ENCODE data around the gene DPH6.
"Not testable (repeated sequence)": the region's sequence is repeated elsewhere in the genome, so short reads cannot be mapped to it uniquely, and the experiment has no call there.

The DPH6 gene

GRCh38 chr15:35484231-35484945 lies 61.6 kb downstream of the DPH6 start:
- DNase-seq = no peak

GRCh38 chr15:35481992-35482391 lies 64.0 kb downstream of the DPH6 start:
- no peak for DNase-seq

- DNase-seq = no peak
These were observed 64.9 kb downstream of the DPH6 start for GRCh38 chr15:35481064-35481463.

- DNase-seq = no peak
These were observed 66.5 kb downstream of the DPH6 start for GRCh38 chr15:35479423-35479822.

GRCh38 chr15:35477312-35478262 lies 68.4 kb downstream of the DPH6 start:
- no peak for DNase-seq

- no peak for DNase-seq
These were observed 74.9 kb downstream of the DPH6 start for GRCh38 chr15:35471024-35471423.

GRCh38 chr15:35470441-35470840 lies 75.5 kb downstream of the DPH6 start:
- DNase-seq = no peak

GRCh38 chr15:35466476-35466875 lies 79.5 kb downstream of the DPH6 start:
- DNase-seq = no peak

GRCh38 chr15:35465783-35466182 lies 80.2 kb downstream of the DPH6 start:
- no peak for DNase-seq

GRCh38 chr15:35460616-35461015 lies 85.3 kb downstream of the DPH6 start:
- DNase-seq = no peak

GRCh38 chr15:35458176-35458856 lies 87.6 kb downstream of the DPH6 start:
- DNase-seq = no peak

- no peak for DNase-seq
These were observed 90.8 kb downstream of the DPH6 start for GRCh38 chr15:35455201-35455600.

- DNase-seq = no peak
These were observed 95.5 kb downstream of the DPH6 start for GRCh38 chr15:35450492-35450891.

GRCh38 chr15:35448294-35448693 lies 97.7 kb downstream of the DPH6 start:
- no peak for DNase-seq

GRCh38 chr15:35445891-35446290 lies 100.1 kb downstream of the DPH6 start:
- DNase-seq = no peak

GRCh38 chr15:35444557-35445204 lies 101.3 kb downstream of the DPH6 start:
- peak; percentile 2 for DNase-seq

- no peak for DNase-seq
These were observed 102.6 kb downstream of the DPH6 start for GRCh38 chr15:35443376-35443775.

GRCh38 chr15:35442742-35443141 lies 103.2 kb downstream of the DPH6 start:
- no peak for DNase-seq

- not testable (repeated sequence) for DNase-seq
These were observed 104.7 kb downstream of the DPH6 start for GRCh38 chr15:35441279-35441678.

- DNase-seq = no peak
These were observed 105.7 kb downstream of the DPH6 start for GRCh38 chr15:35440265-35440664.

- no peak for DNase-seq
These were observed 106.7 kb downstream of the DPH6 start for GRCh38 chr15:35439291-35439690.

GRCh38 chr15:35437157-35437556 lies 108.8 kb downstream of the DPH6 start:
- no peak for DNase-seq

GRCh38 chr15:35436422-35436821 lies 109.5 kb downstream of the DPH6 start:
- no peak for DNase-seq

Measured in RPMI8226 (cell line).